ENCODE data around the gene CLCN2.

The CLCN2 gene

DNA sequence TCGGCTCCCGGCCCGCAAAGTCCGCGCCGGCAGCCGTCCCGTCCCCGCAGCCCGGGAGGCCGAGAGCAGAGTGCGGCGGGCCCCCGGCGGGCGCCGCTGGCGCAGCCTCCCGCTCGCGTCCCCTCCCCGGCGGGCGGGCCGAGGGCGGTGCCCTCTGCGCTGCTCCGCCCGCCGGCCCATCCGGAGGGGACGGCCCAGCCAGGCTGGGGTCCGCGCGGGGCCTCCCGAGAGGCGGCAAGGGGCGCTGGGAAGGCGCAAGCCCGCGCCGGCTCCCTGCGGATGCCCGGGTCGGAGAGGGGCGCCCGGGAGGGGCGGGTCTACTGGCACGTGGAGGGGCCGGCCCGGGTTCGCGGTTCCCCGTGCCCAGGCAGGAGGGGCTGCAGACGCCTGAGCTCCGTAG is at the start of gene CLCN2, which contains the start of gene POLR2H:
Gene CLCN2 (minus strand): TSS at position 74 of the 400 bp plus-strand sequence. CDS start 126 bp downstream, outside the sequence.
Gene POLR2H (plus strand): TSS at position 179 of the 400 bp plus-strand sequence. CDS start 1,783 bp downstream, outside the sequence.
- in situ Hi-C loops (cut with MboI; ENCODE audit: low sequenced_read_pairs) = loop anchor here (25.0 kb wide), 2 partner anchors 176 to 401 kb away; no protein-coding TSS in a partner anchor

DNA sequence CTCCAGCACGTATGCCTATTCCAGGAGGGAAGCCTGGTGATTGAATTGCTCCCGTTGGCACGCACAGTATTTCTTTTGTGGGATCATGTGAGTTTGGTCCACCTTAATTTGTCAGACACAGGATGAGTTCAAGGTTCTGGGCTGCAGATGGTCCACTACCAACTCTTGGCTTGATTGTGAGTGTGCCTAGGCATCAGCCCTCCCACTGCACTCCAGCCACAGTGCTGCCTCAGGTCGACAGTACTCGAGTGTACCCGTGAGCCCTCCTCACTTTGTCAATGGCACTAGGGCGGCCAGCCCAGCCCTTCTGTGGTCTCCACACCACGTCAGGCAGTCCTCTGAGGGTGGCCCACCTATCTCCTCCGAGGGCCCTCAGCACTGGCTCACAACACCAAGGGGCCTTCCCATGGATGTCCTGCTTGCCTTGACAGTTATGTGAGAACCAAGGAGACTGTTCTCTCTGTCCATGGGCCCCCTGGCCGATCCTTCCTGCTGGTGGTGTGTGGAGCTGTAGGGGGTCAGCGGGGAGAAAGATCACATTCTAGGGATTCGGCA is 48.6 kb upstream of the CLCN2 start:
- in situ Hi-C loops (cut with MboI; ENCODE audit: low sequenced_read_pairs) = loop anchor here (25.0 kb wide), 1 partner anchor 102 kb away; no protein-coding TSS in a partner anchor

DNA sequence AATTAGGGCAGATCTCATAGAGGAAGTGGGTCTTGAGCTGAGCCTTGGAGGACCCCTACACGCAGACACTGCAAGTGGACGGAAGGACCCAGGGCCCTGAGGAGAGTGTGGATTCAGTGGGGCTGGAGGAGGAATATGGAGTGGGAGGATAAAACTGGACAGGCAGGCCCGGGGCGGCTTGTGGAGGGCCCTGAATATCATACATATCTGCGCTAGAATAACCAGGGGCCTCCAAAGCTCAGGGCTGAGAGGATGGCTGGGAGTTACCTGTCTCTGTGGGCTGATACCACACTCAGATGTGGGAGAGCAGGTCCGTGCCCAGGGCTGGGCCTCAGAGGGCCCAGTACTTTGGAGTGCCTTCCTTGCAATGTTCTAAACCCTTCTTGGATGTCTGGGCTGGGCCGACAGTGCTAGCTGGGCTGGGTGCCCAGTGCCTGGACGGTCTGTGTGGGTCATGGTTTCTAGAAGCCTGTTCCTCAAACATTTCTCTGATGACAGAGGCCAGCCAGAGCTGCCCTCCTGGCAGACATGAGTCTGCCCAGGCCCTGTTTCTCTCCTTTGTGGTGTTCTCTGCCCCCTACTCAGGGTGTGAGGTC is 48.0 kb upstream of the CLCN2 start:
- in situ Hi-C loops (cut with MboI; ENCODE audit: low sequenced_read_pairs) = loop anchor here (25.0 kb wide), 1 partner anchor 103 kb away; no protein-coding TSS in a partner anchor

DNA sequence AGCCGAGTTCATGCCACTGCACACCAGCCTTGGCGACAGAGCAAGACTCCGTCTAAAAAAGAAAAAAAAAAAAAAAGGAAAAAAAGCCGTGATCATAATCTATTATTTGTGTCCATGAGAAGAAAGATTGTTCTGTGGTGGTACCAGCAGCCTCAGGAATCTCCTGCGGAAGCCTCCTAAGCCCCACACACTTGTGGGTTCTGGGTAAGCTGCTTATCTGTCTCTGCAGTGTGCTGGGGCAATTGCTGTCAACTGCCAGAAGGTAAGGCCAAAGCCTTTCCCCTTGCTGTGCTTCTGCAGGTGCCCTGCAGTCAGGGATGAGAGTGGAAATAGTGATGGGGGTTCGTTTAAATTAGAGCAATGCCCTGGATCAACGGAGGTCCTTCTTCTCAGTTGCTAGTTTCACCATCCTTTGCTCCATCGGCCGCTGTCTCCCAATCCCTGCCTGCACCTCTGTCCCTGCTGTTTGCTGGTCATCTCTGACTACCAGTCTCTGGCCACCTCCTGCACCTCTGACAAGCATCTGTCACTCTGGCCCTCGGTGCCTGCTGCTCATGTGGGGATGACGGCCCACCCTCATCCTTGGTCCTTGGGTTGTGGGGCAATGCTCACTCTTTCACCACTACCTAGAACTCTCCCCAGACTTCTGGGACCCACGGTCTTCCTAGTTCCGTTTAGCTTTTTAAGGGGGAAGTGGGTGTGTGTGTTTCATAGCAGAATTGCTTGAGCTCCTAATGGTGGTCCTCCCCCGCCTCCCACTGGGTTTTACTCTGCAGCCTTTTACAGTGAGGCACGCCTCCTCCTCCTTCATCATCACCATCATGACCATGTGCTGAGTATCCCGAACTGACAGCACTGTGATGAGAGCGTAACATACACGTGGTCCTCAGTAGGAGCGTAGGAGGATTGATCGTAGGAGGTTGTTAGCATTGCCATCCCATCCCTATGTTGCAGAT is 43.9 kb upstream of the CLCN2 start:
- in situ Hi-C loops (cut with MboI; ENCODE audit: low sequenced_read_pairs) = loop anchor here (25.0 kb wide), 1 partner anchor 107 kb away; no protein-coding TSS in a partner anchor

DNA sequence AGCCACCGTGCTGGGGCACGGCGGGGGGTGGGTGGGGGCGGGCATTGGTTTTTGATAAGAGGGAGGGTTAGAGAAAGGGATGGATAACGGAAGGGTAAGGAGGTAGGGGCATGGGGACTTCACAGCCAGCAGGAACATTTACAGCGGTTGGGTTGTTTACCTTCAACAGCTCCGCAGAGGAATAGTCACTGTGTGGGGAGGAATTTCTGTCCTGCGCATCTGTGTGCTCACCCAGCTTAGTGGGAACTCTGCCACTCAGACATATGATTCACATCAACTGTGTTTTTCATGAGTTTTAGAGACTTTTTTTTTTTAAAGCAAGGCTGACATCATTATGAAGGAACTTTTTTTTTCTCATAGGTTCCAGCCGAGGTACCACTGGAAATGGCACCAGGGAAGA is 38.0 kb upstream of the CLCN2 start:
- in situ Hi-C loops (cut with MboI; ENCODE audit: low sequenced_read_pairs) = no loop called here

- in situ Hi-C loops (cut with MboI; ENCODE audit: low sequenced_read_pairs) = no loop called here
Observed at GRCh38 chr3:184395320-184395660, 33.9 kb upstream of the CLCN2 start.

- in situ Hi-C loops (cut with MboI; ENCODE audit: low sequenced_read_pairs) = no loop called here
Observed at GRCh38 chr3:184391266-184391665, 29.9 kb upstream of the CLCN2 start.

GRCh38 chr3:184389935-184390528 is 28.6 kb upstream of the CLCN2 start:
- in situ Hi-C loops (cut with MboI; ENCODE audit: low sequenced_read_pairs) = no loop called here

GRCh38 chr3:184389384-184389783 is 28.0 kb upstream of the CLCN2 start:
- in situ Hi-C loops (cut with MboI; ENCODE audit: low sequenced_read_pairs) = no loop called here

GRCh38 chr3:184388936-184389230 is 27.5 kb upstream of the CLCN2 start:
- in situ Hi-C loops (cut with MboI; ENCODE audit: low sequenced_read_pairs) = no loop called here

DNA sequence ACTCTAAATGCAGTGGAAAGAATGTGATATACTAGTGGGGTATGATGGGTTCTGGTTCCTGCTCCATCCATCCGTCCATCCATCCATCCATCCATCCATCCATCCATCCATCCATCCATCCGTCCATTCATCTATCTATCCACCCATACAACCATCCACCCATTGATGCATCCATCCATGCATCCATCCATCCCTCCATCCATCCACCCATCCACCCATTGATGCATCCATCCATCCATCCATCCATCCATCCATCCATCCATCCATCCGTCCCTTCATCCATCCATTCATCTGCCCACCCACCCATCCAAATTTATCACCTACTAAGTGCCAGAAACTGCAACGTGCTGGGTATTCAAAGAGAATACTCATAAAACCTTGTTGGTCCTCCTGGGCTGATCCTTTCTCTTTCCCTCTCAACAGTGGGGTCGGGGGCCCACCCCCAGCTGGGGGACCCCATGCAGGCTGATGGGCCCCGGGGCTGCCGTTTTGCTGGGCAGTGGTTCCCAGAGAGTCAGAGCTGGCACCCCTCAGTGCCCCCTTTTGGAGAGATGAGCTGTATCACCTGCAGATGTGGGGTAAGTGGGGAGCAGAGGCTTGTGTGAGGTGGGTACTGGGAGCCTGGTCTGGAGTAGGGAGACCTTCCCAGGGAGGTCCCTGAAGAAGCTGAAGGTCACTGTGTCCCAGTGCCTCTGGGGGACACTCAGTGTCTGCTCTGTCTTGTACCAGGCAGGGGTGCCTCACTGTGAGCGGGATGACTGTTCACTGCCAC is 26.9 kb upstream of the CLCN2 start:
- in situ Hi-C loops (cut with MboI; ENCODE audit: low sequenced_read_pairs) = no loop called here

DNA sequence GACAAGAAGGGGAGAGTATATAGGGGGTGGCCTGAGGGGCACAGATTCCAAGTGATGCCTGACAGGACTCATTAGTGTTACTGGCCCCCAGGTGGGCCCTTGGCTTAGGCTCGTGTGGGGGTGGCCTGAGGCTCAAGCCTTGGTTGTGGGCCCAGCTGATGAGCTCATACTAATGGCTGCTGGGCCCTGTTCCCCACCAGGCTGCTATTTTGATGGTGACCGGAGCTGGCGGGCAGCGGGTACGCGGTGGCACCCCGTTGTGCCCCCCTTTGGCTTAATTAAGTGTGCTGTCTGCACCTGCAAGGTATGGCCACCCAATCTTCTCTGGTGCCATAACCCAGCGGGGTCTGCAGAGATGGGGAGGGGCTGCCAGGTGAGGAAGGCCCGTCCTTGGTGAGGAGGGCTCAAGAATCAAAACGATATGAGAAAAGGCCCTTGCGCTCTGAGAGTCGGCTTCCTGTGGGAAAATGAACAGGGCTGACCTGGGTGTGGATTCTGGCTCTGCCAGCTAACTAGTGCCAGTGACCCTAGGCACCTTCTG is 25.8 kb upstream of the CLCN2 start:
- in situ Hi-C loops (cut with MboI; ENCODE audit: low sequenced_read_pairs) = no loop called here

DNA sequence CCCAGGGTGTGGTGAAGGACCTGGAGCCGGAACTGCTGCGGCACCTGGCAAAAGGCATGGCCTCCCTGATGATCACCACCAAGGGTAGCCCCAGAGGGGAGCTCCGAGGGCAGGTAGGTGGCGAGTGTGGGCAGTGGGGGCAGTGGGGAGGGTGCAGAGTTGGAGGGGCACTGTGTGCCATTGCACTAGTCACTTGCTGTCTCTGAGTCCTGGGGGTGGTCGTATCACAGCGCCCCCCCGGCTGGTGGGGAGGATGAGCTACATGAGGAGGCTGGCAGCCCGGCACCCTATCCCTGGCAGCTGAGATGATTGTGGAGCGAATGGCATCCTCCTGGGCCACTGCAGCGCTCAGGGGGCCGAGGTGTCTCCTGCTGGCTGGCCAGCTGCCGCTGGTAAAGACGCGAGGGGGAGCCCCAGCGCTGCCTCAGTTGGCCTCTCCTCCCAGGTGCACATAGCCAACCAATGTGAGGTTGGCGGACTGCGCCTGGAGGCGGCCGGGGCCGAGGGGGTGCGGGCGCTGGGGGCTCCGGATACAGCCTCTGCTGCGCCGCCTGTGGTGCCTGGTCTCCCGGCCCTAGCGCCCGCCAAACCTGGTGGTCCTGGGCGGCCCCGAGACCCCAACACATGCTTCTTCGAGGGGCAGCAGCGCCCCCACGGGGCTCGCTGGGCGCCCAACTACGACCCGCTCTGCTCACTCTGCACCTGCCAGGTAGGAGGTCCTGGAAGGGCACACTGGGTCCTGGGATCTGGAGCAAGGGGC is 24.8 kb upstream of the CLCN2 start:
- in situ Hi-C loops (cut with MboI; ENCODE audit: low sequenced_read_pairs) = no loop called here

DNA sequence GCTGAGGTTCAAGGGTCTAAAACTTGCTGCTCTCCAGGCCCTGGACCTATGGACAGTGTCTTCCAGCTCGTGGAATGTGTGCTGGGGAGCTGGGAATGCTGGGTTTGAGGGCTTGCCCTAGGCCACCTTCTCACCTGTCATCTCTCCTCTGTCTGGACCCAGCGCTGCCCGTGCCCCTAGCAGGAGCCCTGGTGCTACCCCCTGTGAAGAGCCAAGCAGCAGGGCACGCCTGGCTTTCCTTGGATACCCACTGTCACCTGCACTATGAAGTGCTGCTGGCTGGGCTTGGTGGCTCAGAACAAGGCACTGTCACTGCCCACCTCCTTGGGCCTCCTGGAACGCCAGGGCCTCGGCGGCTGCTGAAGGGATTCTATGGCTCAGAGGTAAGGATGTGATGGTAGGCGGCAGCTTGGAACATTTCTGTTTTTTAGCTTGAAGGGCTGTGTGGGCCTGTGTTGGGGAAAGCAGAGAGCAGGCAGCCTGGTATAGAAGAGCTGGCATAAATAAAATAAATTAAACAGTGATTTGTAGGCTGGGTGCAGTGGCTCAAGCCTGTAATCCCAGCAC is 23.5 kb upstream of the CLCN2 start:
- in situ Hi-C loops (cut with MboI; ENCODE audit: low sequenced_read_pairs) = no loop called here

- in situ Hi-C loops (cut with MboI; ENCODE audit: low sequenced_read_pairs) = no loop called here
Observed at GRCh38 chr3:184384342-184384741, 22.9 kb upstream of the CLCN2 start.

DNA sequence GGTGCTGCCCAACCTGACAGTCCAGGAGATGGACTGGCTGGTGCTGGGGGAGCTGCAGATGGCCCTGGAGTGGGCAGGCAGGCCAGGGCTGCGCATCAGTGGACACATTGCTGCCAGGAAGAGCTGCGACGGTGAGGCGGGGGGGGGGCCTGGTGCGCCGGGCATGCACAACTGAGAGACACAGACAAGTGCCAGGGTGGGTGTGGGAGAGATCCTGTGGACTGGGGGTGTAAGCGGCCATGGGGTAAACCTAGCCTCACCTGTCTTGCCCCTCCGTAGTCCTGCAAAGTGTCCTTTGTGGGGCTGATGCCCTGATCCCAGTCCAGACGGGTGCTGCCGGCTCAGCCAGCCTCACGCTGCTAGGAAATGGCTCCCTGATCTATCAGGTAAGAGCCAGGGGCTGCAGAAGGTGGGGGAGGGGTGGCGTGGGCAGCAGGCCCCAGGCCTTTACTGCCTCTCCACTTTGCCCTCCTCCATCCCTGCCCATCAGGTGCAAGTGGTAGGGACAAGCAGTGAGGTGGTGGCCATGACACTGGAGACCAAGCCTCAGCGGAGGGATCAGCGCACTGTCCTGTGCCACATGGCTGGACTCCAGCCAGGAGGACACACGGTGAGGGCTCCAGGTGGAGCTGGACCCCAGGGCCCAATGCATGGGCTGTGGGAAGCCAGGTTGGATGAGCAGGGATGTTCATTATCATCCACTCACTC is 21.8 kb upstream of the CLCN2 start:
- in situ Hi-C loops (cut with MboI; ENCODE audit: low sequenced_read_pairs) = no loop called here

- in situ Hi-C loops (cut with MboI; ENCODE audit: low sequenced_read_pairs) = no loop called here
Observed at GRCh38 chr3:184382326-184383032, 21.1 kb upstream of the CLCN2 start.

Data from HL-60/S4 treated with retinoic acid at 250 ng/mL for 4 days and 3 days (cell line).